Suppressor macrophage (primary cell): Measurements from ENCODE around the gene PAXX.
"Not testable (repeated sequence)": the region's sequence is repeated elsewhere in the genome, so short reads cannot be mapped to it uniquely, and the experiment has no call there.

Experiments
- DNase-seq, 4 experiments: peaks; one replicate each; pipeline ENCODE4 v3.0.0-alpha.2; 2020 to 2022

Gene PAXX

GRCh38 chr9:137004285-137004684 is 12.1 kb downstream of the PAXX start:
- not testable (repeated sequence) for DNase-seq

GRCh38 chr9:137006116-137007003 is 14.1 kb downstream of the PAXX start:
- no peak for DNase-seq

- no peak for DNase-seq
Observed at GRCh38 chr9:137007108-137007815, 15.0 kb downstream of the PAXX start.

- DNase-seq: no peak
Observed at GRCh38 chr9:137007816-137008270, 15.6 kb downstream of the PAXX start.

GRCh38 chr9:137008312-137008711 is 16.1 kb downstream of the PAXX start:
- DNase-seq: no peak

- DNase-seq: no peak
Observed at GRCh38 chr9:137009217-137009616, 17.0 kb downstream of the PAXX start.

GRCh38 chr9:137009938-137010732 is 17.9 kb downstream of the PAXX start:
- no peak for DNase-seq

GRCh38 chr9:137011156-137011555 is 18.9 kb downstream of the PAXX start:
- DNase-seq: no peak

GRCh38 chr9:137011907-137012675 is 19.9 kb downstream of the PAXX start:
- DNase-seq: no peak

- no peak for DNase-seq
Observed at GRCh38 chr9:137012694-137013570, 20.7 kb downstream of the PAXX start.

GRCh38 chr9:137013571-137013940 is 21.3 kb downstream of the PAXX start:
- DNase-seq: no peak

GRCh38 chr9:137014166-137014565 is 21.9 kb downstream of the PAXX start:
- DNase-seq: no peak

- no peak for DNase-seq
Observed at GRCh38 chr9:137014776-137015539, 22.7 kb downstream of the PAXX start.

GRCh38 chr9:137015540-137015930 is 23.3 kb downstream of the PAXX start:
- DNase-seq: no peak

- no peak for DNase-seq
Observed at GRCh38 chr9:137015976-137016375, 23.8 kb downstream of the PAXX start.

- DNase-seq: no peak
Observed at GRCh38 chr9:137016436-137016835, 24.2 kb downstream of the PAXX start.

- DNase-seq: no peak
Observed at GRCh38 chr9:137017071-137017470, 24.8 kb downstream of the PAXX start.

- DNase-seq: no peak
Observed at GRCh38 chr9:137017791-137018497, 25.7 kb downstream of the PAXX start.

- DNase-seq: no peak
Observed at GRCh38 chr9:137018761-137019559, 26.7 kb downstream of the PAXX start.
